ENCODE measurements around the gene SIT1. TPM values are rescaled to one million over a fixed set of nuclear protein-coding genes. Genes with fewer than 3 reads are reported as not detected.
A peak's percentile ranks its signal among the peaks of the same experiment; 100 is the strongest.

The SIT1 gene
- total RNA-seq, 1 experiment from 2014 or later, result not detected

GRCh38 chr9:35664531-35665470 is 14.1 kb upstream of the SIT1 start, which contains the start of gene ARHGEF39:
Gene ARHGEF39 (minus strand): TSS chr9:35665195. CDS start chr9:35665169, 26 bp downstream.
- ChIA-PET CTCF (interaction anchor here (0.6 to 1.6 kb wide), 6 partner anchors 20 to 74 kb away, joined by 3 to 4 read pairs (median 3); partner anchors contain the start of gene TPM2), POLR2A (interaction anchor here (0.6 to 1.0 kb wide), 3 partner anchors 30 to 129 kb away, joined by 7 to 8 read pairs (median 7); partner anchors contain the start of genes CREB3 and TLN1)
- ATAC-seq, result peak; percentile 93
- Histone ChIP-seq H3K9me3 (ENCODE audit: control insufficient read depth, insufficient read depth, low read depth, low read length) (no peaks in the 10 kb centered on the region), H3K27me3 (ENCODE audit: control insufficient read depth, insufficient read depth, low read length) (no peaks in the 10 kb centered on the region), H3K27ac (ENCODE audit: low read length) (peak within 1 kb of the TSS; percentile 97), H3K4me3 (ENCODE audit: low read depth in 2 of 2, low read length in 2 of 2) (peak within 1 kb of the TSS; percentile 64 to 83), H3K4me1 (ENCODE audit: control insufficient read depth, insufficient read depth, low read length) (peaks cover 55% of the 10 kb centered on the region), H3K36me3 (ENCODE audit: control insufficient read depth, insufficient read depth, low read length) (peaks cover 3% of the 10 kb centered on the region)
- intact Hi-C loops (cut with micrococcal nuclease; ENCODE audit: unreplicated experiment) (loop anchor here (5.0 kb wide), 1 partner anchor 62 kb away; no protein-coding TSS in a partner anchor), in situ Hi-C loops (cut with HindIII; ENCODE audit: low pct_unique_long_range_greater_than_20kb, low sequenced_read_pairs) (no loop called here)
- TF ChIP-seq SIN3A (IDR thresholded peaks at IDR 0.05; ENCODE audit: borderline replicate concordance, insufficient read depth, low read depth, low read length) (no peak), TCF7L2 (IDR thresholded peaks at IDR 0.05; ENCODE audit: low read depth, low read length) (peak; percentile 43; the same call in 1 of the 2 replicates)
- TF ChIP-seq, protein P1, sequence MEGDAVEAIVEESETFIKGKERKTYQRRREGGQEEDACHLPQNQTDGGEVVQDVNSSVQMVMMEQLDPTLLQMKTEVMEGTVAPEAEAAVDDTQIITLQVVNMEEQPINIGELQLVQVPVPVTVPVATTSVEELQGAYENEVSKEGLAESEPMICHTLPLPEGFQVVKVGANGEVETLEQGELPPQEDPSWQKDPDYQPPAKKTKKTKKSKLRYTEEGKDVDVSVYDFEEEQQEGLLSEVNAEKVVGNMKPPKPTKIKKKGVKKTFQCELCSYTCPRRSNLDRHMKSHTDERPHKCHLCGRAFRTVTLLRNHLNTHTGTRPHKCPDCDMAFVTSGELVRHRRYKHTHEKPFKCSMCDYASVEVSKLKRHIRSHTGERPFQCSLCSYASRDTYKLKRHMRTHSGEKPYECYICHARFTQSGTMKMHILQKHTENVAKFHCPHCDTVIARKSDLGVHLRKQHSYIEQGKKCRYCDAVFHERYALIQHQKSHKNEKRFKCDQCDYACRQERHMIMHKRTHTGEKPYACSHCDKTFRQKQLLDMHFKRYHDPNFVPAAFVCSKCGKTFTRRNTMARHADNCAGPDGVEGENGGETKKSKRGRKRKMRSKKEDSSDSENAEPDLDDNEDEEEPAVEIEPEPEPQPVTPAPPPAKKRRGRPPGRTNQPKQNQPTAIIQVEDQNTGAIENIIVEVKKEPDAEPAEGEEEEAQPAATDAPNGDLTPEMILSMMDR (IDR thresholded peaks at IDR 0.05), result no peak
- no peak for DNase-seq (ENCODE audit: low read depth, low spot score)
- no TSS peak for BruUV-seq (replicated peaks)

GRCh38 chr9:35662437-35662836 is 11.7 kb upstream of the SIT1 start:
- TF ChIP-seq TCF7L2 (IDR thresholded peaks at IDR 0.05; ENCODE audit: low read depth, low read length), result no peak
- TF ChIP-seq, protein P1 (IDR thresholded peaks at IDR 0.05), result no peak
- no peak for TF ChIP-seq SIN3A (IDR thresholded peaks at IDR 0.05; ENCODE audit: borderline replicate concordance, insufficient read depth, low read depth, low read length)
- TF ChIP-seq, protein P2, sequence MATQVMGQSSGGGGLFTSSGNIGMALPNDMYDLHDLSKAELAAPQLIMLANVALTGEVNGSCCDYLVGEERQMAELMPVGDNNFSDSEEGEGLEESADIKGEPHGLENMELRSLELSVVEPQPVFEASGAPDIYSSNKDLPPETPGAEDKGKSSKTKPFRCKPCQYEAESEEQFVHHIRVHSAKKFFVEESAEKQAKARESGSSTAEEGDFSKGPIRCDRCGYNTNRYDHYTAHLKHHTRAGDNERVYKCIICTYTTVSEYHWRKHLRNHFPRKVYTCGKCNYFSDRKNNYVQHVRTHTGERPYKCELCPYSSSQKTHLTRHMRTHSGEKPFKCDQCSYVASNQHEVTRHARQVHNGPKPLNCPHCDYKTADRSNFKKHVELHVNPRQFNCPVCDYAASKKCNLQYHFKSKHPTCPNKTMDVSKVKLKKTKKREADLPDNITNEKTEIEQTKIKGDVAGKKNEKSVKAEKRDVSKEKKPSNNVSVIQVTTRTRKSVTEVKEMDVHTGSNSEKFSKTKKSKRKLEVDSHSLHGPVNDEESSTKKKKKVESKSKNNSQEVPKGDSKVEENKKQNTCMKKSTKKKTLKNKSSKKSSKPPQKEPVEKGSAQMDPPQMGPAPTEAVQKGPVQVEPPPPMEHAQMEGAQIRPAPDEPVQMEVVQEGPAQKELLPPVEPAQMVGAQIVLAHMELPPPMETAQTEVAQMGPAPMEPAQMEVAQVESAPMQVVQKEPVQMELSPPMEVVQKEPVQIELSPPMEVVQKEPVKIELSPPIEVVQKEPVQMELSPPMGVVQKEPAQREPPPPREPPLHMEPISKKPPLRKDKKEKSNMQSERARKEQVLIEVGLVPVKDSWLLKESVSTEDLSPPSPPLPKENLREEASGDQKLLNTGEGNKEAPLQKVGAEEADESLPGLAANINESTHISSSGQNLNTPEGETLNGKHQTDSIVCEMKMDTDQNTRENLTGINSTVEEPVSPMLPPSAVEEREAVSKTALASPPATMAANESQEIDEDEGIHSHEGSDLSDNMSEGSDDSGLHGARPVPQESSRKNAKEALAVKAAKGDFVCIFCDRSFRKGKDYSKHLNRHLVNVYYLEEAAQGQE (IDR thresholded peaks at IDR 0.05; ENCODE audit: insufficient read depth in 1 of 2, low read depth in 2 of 2, low read length in 1 of 2), result no peak
- TF ChIP-seq POLR2AphosphoS5 (IDR thresholded peaks at IDR 0.05; ENCODE audit: low read depth, low read length), result no peak
- no peak overlapping the region for H3K4me3 ChIP-seq (ENCODE audit: low read depth in 2 of 2, low read length in 2 of 2)
- DNase-seq (ENCODE audit: low read depth, low spot score) (no peak), ATAC-seq (no peak)
- H3K4me1 ChIP-seq (ENCODE audit: control insufficient read depth, insufficient read depth, low read length), result peaks cover 64% of the 10 kb centered on the region
- H3K27ac ChIP-seq (ENCODE audit: low read length), result peak overlapping the region; percentile 97
- H3K9me3 ChIP-seq (ENCODE audit: control insufficient read depth, insufficient read depth, low read depth, low read length), result no peaks in the 10 kb centered on the region
- in situ Hi-C loops (cut with HindIII; ENCODE audit: low pct_unique_long_range_greater_than_20kb, low sequenced_read_pairs) (no loop called here), intact Hi-C loops (cut with micrococcal nuclease; ENCODE audit: unreplicated experiment) (loop anchor here (5.0 kb wide), 1 partner anchor 65 kb away; no protein-coding TSS in a partner anchor)
- ChIA-PET POLR2A (interaction anchor here (0.9 kb wide), 1 partner anchor 59 kb away, joined by 4 read pairs; no protein-coding TSS in a partner anchor), CTCF (interaction anchor here (1.1 to 1.7 kb wide), 2 partner anchors 28 to 69 kb away, joined by 3 to 4 read pairs; partner anchors contain the start of gene TPM2)
- H3K36me3 ChIP-seq (ENCODE audit: control insufficient read depth, insufficient read depth, low read length), result peaks cover 3% of the 10 kb centered on the region
- H3K27me3 ChIP-seq (ENCODE audit: control insufficient read depth, insufficient read depth, low read length), result no peaks in the 10 kb centered on the region
- BruUV-seq (replicated peaks), result no TSS peak

All from Panc1 (cell line).